ENCODE results near the gene NLRX1.

- TF ChIP-seq CTCF (IDR thresholded peaks at IDR 0.05 in 2 of 3, conservative IDR thresholded peaks at IDR 0.05 in 1 of 3; ENCODE audit: borderline replicate concordance in 1 of 3, insufficient read depth in 1 of 3, low read depth in 2 of 3, low read length in 2 of 3) (no peak), YY1 (IDR thresholded peaks at IDR 0.05; ENCODE audit: extremely low read depth, insufficient replicate concordance, low read depth, low read length) (no peak), MAX (IDR thresholded peaks at IDR 0.05) (no peak), POLR2AphosphoS5 (IDR thresholded peaks at IDR 0.05; ENCODE audit: low read depth, low read length) (no peak), POLR2A (IDR thresholded peaks at IDR 0.05; ENCODE audit: borderline replicate concordance, extremely low read depth, insufficient read depth, insufficient read length) (no peak), SIN3A (IDR thresholded peaks at IDR 0.05; ENCODE audit: low read depth) (no peak), REST (IDR thresholded peaks at IDR 0.05; ENCODE audit: low read depth) (no peak), RAD21 (IDR thresholded peaks at IDR 0.05; ENCODE audit: low read depth) (no peak), EZH2phosphoT487 (IDR thresholded peaks at IDR 0.05; ENCODE audit: borderline replicate concordance) (no peak), ATF3 (IDR thresholded peaks at IDR 0.05) (no peak), JUND (IDR thresholded peaks at IDR 0.05) (no peak), SP1 (IDR thresholded peaks at IDR 0.05; ENCODE audit: low read depth) (no peak)
These were observed 9.7 kb downstream of the NLRX1 start for GRCh38 chr11:119178166-119178680.

Data from HCT116 (cell line).